ENCODE data around the gene MGAT5B. TPM values are rescaled to one million over a fixed set of nuclear protein-coding genes. Genes with fewer than 3 reads are reported as not detected.

The MGAT5B gene
- total and polyA plus RNA-seq, 10 of the 15 experiments (the other 5 are each of a cell fraction or from before 2014, with no cell fraction given): 0.13 TPM; not detected in 9

DNA sequence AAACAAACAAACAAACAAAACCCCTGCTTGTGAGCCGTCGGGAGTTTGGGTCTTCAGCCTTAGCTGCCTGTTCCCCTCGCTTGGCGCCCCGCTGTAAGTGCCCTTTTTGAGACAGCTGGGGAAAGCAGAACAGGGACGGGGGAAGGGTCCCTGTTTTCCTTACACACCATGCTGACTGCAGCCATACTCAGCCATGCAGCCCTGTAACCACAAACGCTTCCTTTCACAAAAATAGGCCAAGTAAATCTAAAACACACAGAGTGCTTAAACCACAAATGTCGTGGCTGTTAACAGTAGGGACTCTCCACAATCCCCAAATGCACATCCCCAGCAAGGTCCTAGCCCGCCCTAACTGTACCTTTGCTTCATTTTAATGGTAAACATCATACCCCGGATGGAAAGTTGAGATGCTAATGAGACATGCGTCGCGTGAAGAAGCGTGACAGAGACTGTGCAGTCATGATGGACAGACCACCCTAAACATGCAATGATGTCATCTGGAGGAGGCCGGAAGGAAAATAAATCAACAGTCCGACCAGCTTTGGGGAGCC lies 129.9 kb downstream of the MGAT5B start (continued):
- TF ChIP-seq MLLT1 (IDR thresholded peaks at IDR 0.05) (peak; percentile 88), ZNF384 (IDR thresholded peaks at IDR 0.05; ENCODE audit: borderline replicate concordance, low read depth, low read length) (no peak), NBN (IDR thresholded peaks at IDR 0.05) (peak; percentile 85; the same call in 1 of the 2 replicates), MYC (IDR thresholded peaks at IDR 0.05; ENCODE audit: insufficient read depth, insufficient read length, insufficient replicate concordance, low read length, severe bottlenecking) (no peak), ATF7 (IDR thresholded peaks at IDR 0.05; ENCODE audit: low read depth) (peak; percentile 98), HDAC6 (IDR thresholded peaks at IDR 0.05; ENCODE audit: unreplicated experiment) (no peak), PAX5 (IDR thresholded peaks at IDR 0.05; ENCODE audit: borderline replicate concordance, low read depth, low read length) (peak; percentile 64), BHLHE40 (IDR thresholded peaks at IDR 0.05; ENCODE audit: borderline replicate concordance in 1 of 2, low read depth in 2 of 2, low read length in 1 of 2) (peak; percentile 94 to 95), RAD51 (IDR thresholded peaks at IDR 0.05) (0 out of 2 replicates have a peak, but pooled peaks have one; percentile 18), HDAC2 (IDR thresholded peaks at IDR 0.05) (no peak), EZH2 (IDR thresholded peaks at IDR 0.05; ENCODE audit: borderline replicate concordance, control insufficient read depth, low read depth, low read length) (no peak), NR2C1 (IDR thresholded peaks at IDR 0.05) (no peak), SRF (IDR thresholded peaks at IDR 0.05; ENCODE audit: low read depth in 2 of 2, low read length in 2 of 2) (no peak), CREB1 (IDR thresholded peaks at IDR 0.05; ENCODE audit: low read depth) (peak; percentile 88), CHD1 (IDR thresholded peaks at IDR 0.05; ENCODE audit: low read depth, low read length) (no peak), SIN3A (IDR thresholded peaks at IDR 0.05; ENCODE audit: low read depth, low read length) (no peak), PAX8 (IDR thresholded peaks at IDR 0.05) (no peak), MTA2 (IDR thresholded peaks at IDR 0.05; ENCODE audit: low read depth) (peak; percentile 84), YBX1 (IDR thresholded peaks at IDR 0.05) (no peak), SMAD1 (IDR thresholded peaks at IDR 0.05; ENCODE audit: low read depth, partially characterized antibody) (no peak)
- TF ChIP-seq, protein P1, sequence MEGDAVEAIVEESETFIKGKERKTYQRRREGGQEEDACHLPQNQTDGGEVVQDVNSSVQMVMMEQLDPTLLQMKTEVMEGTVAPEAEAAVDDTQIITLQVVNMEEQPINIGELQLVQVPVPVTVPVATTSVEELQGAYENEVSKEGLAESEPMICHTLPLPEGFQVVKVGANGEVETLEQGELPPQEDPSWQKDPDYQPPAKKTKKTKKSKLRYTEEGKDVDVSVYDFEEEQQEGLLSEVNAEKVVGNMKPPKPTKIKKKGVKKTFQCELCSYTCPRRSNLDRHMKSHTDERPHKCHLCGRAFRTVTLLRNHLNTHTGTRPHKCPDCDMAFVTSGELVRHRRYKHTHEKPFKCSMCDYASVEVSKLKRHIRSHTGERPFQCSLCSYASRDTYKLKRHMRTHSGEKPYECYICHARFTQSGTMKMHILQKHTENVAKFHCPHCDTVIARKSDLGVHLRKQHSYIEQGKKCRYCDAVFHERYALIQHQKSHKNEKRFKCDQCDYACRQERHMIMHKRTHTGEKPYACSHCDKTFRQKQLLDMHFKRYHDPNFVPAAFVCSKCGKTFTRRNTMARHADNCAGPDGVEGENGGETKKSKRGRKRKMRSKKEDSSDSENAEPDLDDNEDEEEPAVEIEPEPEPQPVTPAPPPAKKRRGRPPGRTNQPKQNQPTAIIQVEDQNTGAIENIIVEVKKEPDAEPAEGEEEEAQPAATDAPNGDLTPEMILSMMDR (IDR thresholded peaks at IDR 0.05 in 2 of 3, conservative IDR thresholded peaks at IDR 0.05 in 1 of 3; ENCODE audit: control insufficient read depth in 2 of 3, extremely low read depth in 1 of 3, insufficient read depth in 1 of 3, low read depth in 3 of 3, low read length in 3 of 3): no peak
- TF ChIP-seq, protein P2, sequence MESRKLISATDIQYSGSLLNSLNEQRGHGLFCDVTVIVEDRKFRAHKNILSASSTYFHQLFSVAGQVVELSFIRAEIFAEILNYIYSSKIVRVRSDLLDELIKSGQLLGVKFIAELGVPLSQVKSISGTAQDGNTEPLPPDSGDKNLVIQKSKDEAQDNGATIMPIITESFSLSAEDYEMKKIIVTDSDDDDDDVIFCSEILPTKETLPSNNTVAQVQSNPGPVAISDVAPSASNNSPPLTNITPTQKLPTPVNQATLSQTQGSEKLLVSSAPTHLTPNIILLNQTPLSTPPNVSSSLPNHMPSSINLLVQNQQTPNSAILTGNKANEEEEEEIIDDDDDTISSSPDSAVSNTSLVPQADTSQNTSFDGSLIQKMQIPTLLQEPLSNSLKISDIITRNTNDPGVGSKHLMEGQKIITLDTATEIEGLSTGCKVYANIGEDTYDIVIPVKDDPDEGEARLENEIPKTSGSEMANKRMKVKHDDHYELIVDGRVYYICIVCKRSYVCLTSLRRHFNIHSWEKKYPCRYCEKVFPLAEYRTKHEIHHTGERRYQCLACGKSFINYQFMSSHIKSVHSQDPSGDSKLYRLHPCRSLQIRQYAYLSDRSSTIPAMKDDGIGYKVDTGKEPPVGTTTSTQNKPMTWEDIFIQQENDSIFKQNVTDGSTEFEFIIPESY (IDR thresholded peaks at IDR 0.05): no peak
- TF ChIP-seq, protein P3, sequence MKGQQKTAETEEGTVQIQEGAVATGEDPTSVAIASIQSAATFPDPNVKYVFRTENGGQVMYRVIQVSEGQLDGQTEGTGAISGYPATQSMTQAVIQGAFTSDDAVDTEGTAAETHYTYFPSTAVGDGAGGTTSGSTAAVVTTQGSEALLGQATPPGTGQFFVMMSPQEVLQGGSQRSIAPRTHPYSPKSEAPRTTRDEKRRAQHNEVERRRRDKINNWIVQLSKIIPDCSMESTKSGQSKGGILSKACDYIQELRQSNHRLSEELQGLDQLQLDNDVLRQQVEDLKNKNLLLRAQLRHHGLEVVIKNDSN (IDR thresholded peaks at IDR 0.05; ENCODE audit: borderline replicate concordance, extremely low read length, insufficient read depth, low read depth, low read length): no peak
- TF ChIP-seq, protein P4, sequence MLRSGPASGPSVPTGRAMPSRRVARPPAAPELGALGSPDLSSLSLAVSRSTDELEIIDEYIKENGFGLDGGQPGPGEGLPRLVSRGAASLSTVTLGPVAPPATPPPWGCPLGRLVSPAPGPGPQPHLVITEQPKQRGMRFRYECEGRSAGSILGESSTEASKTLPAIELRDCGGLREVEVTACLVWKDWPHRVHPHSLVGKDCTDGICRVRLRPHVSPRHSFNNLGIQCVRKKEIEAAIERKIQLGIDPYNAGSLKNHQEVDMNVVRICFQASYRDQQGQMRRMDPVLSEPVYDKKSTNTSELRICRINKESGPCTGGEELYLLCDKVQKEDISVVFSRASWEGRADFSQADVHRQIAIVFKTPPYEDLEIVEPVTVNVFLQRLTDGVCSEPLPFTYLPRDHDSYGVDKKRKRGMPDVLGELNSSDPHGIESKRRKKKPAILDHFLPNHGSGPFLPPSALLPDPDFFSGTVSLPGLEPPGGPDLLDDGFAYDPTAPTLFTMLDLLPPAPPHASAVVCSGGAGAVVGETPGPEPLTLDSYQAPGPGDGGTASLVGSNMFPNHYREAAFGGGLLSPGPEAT (IDR thresholded peaks at IDR 0.05; ENCODE audit: low read depth): peak; percentile 96
